Activated T-cell treated with anti-CD3 and anti-CD28 coated beads for 4 hours (primary cell): Measurements from ENCODE around the gene ERC2.

Source experiments
- DNase-seq: peaks from one replicate; pipeline ENCODE4 v3.0.0-alpha.2; 2020

Gene ERC2

DNA sequence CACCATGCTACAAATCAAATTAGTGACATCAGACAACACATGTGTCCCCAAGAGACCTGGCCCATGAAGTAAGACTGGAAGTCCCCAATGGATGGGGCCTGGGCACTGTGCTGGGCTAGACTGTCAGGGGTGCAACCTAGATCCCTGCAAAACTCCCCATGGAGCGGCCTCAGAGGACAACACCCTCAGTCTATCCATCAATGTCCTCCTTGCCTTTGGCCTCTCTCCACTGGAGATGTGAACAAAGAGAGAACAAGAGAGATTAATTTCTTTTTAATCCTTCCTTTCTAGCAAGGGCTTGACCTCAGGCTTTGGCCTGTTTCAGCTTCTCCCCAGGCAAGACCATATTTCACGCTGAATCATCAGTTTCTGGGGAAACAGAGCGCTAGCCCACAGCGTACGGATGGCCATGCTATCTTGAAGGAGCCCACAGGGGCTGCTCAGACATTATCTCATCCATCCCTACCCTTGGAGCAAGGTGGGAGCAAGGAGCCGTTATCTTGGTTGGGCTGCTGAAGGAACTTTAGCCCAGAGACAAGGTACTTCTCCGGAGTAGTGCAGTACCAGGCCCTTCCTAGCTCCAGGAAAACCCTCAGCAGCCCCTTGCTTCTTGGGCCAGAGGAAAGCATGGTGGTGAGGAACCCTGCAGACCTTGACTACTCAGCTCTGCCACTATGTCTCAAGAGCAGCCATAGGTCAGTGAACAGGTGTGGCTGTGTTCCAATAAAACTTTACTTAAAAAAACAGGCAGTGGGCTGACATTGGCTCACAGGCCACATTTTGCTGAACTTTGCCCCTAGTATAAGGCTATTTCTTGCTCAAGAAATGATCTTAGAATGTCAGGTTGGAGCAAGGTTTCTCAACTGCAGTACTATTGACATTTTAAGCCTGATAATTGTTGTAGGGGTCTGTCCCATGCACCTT, 908.5 kb downstream of the ERC2 start:
- DNase-seq, result no peak

GRCh38 chr3:55558316-55558715, 910.0 kb downstream of the ERC2 start:
- no peak for DNase-seq

DNA sequence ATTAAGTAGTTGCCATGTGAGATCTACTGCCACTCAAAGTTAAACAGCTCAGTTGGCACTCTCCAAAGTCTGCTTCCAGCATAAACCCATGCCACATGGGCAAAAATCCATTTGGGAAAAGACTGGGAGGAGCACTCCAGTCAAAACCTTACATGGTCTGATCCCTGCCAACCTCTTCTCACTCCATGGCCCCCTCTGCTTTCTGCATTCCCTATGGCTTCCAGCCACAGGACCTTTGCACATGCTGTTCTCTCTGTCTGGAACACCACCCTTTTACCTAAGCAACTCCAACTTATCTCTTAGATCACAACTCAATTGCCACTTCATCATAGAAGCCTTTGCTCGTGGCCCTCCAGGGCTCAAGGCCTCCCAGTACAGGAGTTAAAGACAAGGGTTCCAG, 910.7 kb downstream of the ERC2 start:
- no peak for DNase-seq

GRCh38 chr3:55556619-55557537, 911.4 kb downstream of the ERC2 start:
- DNase-seq, result no peak

DNA sequence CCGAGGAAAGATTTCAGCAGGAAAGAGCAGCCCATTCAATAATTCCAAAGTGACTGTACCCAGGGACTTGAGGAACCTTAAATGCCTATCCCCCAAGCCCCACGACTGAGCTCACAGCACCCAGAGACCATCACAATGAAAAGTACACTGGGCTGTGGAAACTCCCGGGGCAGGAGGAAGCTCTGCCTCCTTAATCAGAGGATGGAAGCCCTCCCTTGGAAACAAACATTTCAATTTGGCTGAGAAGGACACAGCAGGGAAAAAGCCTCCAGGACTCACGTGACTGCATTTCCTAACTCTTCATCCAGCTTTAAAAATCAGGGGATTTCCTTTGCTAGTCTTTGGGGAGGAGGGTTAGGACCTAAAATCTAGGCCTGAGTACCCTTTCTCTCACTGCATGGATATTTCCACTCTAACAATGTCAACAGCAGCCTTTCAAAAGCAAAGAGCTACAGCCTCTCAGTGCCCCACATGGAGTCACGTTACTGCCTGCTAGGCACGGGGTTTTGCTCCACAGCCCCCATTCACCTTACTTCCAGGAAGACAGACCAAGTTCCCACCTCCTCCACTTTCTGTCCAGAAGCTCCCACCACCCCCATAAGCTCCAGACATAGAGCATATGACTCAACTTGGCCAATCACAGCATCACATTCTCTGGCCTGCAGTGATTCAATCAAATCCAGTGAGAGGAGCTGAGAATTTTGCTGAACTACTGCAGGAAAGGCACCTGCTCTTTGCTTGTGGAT, 912.2 kb downstream of the ERC2 start:
- no peak for DNase-seq

DNA sequence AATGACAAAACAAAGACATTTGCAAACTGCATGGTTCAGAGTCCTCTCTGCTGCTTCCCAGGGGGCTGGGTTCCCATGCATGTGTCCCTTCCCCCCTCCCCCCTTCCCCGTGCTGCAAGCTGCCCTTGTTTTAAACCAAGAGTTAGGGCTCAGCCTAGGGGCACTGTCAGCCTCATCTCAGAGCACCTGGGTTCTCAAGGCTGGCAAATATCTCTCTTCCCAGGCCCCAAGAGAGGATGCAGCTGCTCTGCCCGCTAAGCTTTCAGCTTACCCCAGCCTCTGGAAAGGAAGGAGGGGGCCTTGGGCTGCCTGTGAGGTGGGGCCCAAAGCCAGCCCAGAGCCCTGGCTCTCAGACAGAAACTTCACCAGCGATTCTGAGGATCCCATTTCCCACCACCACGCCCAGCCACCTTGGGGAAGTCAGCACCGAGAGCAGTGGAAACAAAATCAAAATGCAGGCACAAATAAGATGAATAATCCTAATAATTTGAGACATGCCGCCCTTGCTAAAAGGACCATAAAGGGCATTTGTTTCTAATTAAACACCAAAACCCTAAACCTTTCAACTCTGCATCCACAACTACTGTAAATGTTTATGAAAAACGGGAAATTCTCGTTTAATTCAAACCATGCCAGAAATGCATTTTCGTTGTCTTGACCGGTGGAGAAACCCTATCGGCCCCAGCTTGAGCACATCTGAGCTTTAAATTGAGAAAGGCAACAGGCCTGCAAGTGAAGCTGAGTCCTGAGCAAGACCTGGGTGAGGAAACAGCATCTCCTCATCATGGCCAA, 913.4 kb downstream of the ERC2 start:
- no peak for DNase-seq

- no peak for DNase-seq
These were observed 916.6 kb downstream of the ERC2 start for GRCh38 chr3:55551644-55552043.

DNA sequence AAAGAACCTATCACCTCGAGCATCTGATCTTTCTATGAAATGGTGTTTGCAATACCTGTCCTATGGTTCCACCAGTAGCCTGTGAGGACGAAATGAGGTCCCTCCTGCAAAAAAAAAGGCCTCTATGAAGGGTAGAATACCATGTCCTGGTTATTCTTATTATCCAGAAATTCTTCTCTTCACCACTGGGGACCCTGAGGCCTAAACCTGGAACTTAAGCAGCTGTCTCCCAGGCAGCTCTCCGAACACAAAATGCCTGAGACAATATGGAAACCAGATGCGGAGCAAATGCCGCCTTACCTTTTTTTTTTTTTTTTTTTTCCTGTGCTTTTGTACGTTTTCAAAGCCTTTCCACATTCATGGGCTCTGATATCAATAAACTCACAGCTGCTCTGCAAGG, 919.1 kb downstream of the ERC2 start:
- no peak for DNase-seq

- no peak for DNase-seq
These were observed 921.2 kb downstream of the ERC2 start for GRCh38 chr3:55546866-55547669.

GRCh38 chr3:55545995-55546394, 922.3 kb downstream of the ERC2 start:
- no peak for DNase-seq

DNA sequence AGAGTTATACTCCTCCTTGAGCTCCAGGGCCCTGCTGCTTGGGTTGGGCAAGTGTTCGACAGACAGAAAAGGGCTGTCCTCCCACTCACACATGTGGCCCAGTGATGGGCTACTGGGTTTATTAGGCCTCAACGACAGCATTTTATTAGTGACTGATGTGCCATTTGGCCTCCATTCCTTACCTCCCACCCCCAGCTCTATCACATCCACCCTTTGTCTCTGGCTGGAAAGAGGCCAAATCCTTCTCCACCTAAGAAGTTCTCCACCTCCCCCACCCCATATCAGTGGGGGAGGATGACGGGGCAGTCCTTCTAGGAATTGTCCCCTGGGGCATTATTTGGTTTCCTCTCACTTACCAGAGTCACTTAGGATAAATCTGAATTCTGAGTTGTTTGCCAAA, 924.0 kb downstream of the ERC2 start:
- no peak for DNase-seq

- DNase-seq, result no peak
These were observed 925.1 kb downstream of the ERC2 start for GRCh38 chr3:55543181-55543614.

GRCh38 chr3:55541456-55541855, 926.8 kb downstream of the ERC2 start:
- DNase-seq, result no peak

DNA sequence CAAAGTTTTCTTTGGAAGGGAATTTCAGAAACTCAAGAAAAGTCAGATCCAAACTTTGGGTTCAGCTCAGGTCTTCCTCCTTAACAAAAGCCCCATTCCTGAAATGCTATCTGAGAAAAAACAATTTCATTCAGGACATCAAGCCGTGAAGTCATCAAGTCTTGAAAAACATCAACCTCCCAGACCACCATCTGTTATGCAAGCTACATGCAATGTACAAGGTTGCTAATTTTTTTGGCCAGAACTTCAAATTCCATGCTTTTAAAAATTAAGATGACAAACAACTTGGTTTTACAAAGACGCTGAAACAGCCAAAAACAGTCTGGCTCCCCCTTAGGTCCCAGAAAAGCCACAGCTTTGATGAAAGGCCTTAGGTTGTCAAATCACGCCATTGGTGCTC, 927.3 kb downstream of the ERC2 start:
- no peak for DNase-seq

GRCh38 chr3:55540579-55540978, 927.7 kb downstream of the ERC2 start:
- no peak for DNase-seq

DNA sequence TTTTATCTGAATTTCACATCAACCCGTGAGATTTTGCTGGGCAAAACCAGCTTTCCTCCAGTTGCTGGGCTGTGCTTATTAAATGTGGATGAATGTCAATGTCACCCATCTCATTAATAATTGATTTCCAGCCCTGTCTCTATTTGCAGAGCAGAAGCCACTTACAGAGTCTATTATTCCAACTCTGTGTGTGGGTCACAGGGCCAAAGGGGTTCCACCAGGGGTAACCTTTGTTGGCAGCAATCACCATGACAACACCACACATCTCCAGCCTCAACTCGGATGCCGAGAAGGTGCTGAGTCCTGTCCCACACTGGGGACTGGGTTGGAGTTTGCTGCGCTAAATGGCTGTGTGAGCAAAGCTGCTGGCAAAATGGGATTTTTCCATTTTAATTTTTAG, 930.1 kb downstream of the ERC2 start:
- no peak for DNase-seq

DNA sequence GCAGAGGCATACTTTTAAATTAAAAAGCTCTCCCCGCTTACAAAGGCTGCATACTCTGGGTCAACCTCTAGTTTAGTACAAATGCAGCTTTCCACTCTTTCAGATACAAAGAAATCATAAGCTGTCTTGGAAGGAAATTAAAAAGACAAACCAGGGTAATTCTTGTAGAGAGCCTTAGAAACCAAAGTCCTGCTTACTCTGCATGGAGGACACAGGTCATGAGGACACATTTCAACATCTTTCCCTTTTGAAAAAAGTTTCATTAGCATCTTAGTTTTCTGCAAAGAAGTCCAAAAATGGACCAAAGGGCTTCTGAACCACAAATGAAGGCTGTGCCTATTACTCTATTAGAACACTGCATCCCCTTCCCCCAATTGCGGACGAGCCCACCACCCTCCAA, 930.7 kb downstream of the ERC2 start:
- DNase-seq, result no peak

DNA sequence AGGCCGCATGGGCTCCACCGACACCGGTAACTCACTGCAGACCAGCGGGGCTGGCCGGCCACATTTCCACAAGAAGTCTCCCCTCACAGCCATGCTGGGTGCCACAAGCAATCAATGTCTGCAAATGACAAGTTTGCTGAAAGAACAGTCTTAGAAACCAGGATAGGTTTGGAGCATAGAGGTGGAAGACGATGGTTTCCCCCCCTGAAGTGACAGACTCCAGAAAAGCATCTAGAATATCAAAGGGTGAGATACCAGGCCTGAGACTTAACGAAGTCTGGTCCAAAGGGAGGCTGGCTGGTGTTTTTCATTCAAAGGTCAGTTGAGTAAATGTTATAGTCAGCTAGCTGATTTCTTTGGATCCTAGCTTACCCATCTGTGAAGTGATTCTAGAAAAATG, 931.1 kb downstream of the ERC2 start:
- no peak for DNase-seq

GRCh38 chr3:55534876-55535275, 933.4 kb downstream of the ERC2 start:
- DNase-seq, result no peak

DNA sequence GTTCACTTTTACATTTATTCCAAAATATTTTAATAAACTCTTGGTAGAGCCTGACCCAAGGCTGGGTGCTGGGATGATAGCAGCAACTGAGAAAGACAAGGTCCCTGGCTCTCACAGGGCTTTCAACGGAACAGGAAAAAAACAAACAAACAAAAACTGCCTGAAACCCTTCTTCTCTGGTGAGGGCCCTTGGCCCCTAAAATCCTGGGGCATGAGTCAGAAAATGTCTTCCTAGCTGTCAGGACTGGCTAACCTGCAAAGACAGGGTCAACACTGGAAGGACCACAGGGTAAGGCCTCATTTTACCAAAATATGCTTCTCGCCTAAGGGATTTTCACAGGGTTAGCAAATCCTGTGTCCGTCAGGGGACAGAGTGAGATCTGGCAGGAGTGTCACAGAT, 935.5 kb downstream of the ERC2 start:
- DNase-seq, result no peak

DNA sequence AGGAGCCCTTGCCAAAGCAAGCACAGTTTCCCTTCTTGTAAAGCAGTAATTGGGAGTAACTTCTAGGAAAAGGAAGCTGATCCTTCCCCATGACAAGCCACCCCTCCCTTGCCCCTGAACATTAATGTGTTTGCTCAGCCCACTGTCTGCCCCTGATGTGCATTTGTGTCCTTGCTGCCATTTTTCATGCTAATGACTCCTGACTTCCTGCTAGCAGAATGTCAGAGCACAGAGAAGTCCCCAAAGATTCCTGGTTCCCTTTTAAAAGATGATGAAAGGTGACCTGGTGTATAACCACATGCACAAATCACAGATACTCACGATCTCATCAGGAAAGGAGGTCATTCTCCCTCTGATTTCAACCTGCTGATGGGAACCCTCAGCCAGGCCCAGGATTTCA, 936.9 kb downstream of the ERC2 start:
- DNase-seq, result no peak
